Activated T-cell treated with anti-CD3 and anti-CD28 coated beads for 48 hours (primary cell): Measurements from ENCODE around the gene PRORP.
"Not testable (repeated sequence)": the region's sequence is repeated elsewhere in the genome, so short reads cannot be mapped to it uniquely, and the experiment has no call there.

Experiments
- DNase-seq: peaks from one replicate; pipeline ENCODE4 v3.0.0-alpha.2; 2020; ENCODE audit warnings: low read depth

Gene PRORP

GRCh38 chr14:35121887-35122695, at the start of gene PRORP, which contains the start of gene PPP2R3C:
Gene PRORP, plus strand, starts transcription at chr14:35122552. Its CDS starts 694 bp downstream, at chr14:35123246.
Gene PPP2R3C, minus strand, starts transcription at chr14:35121990. Its CDS starts 31 bp downstream, at chr14:35121959.
- peak; percentile 77 for DNase-seq

GRCh38 chr14:35073486-35073885, 48.9 kb upstream of the PRORP start:
- no peak for DNase-seq

- no peak for DNase-seq
Measured at GRCh38 chr14:35078082-35078481, 44.3 kb upstream of the PRORP start.

- no peak for DNase-seq
Measured at GRCh38 chr14:35079742-35080141, 42.6 kb upstream of the PRORP start.

GRCh38 chr14:35083530-35084150, 38.7 kb upstream of the PRORP start:
- no peak for DNase-seq

GRCh38 chr14:35085441-35085840, 36.9 kb upstream of the PRORP start:
- DNase-seq: no peak

- no peak for DNase-seq
Measured at GRCh38 chr14:35088514-35088913, 33.8 kb upstream of the PRORP start.

- DNase-seq: not testable (repeated sequence)
Measured at GRCh38 chr14:35094645-35095044, 27.7 kb upstream of the PRORP start.

GRCh38 chr14:35107866-35108265, 14.5 kb upstream of the PRORP start:
- no peak for DNase-seq

GRCh38 chr14:35112641-35113040, 9.7 kb upstream of the PRORP start:
- no peak for DNase-seq

- no peak for DNase-seq
Measured at GRCh38 chr14:35113308-35113950, 8.9 kb upstream of the PRORP start.

- no peak for DNase-seq
Measured at GRCh38 chr14:35114036-35114435, 8.3 kb upstream of the PRORP start.

GRCh38 chr14:35116242-35116641, 6.1 kb upstream of the PRORP start:
- no peak for DNase-seq

- no peak for DNase-seq
Measured at GRCh38 chr14:35117112-35117511, 5.2 kb upstream of the PRORP start.

GRCh38 chr14:35121026-35121886, 1.1 kb upstream of the PRORP start:
- no peak for DNase-seq

- DNase-seq: no peak
Measured at GRCh38 chr14:35122696-35123387, 490 bp downstream of the PRORP start.

GRCh38 chr14:35123388-35123703, 994 bp downstream of the PRORP start:
- no peak for DNase-seq

GRCh38 chr14:35124127-35124526, 1.8 kb downstream of the PRORP start:
- DNase-seq: no peak

GRCh38 chr14:35133542-35134328, 11.4 kb downstream of the PRORP start:
- no peak for DNase-seq

GRCh38 chr14:35134329-35135123, 12.2 kb downstream of the PRORP start:
- no peak for DNase-seq
